Mesenchymal stem cell (in vitro differentiated cells and primary cell): ENCODE results near the gene RABEPK.
A peak's percentile ranks its signal among the peaks of the same experiment; 100 is the strongest.
"Not testable (repeated sequence)": the region's sequence is repeated elsewhere in the genome, so short reads cannot be mapped to it uniquely, and the experiment has no call there.

Experiments
- DNase-seq: peaks from one replicate; pipeline ENCODE4 v3.0.0-alpha.2; 2013
- H2AFZ ChIP-seq: one replicate; pipeline ENCODE4 v1.6.1; 2013; ENCODE audit warnings: low read depth, mild to moderate bottlenecking, control low read depth, inconsistent platforms, low read length, moderate library complexity
- H2AK5ac ChIP-seq: 2 replicates; pipeline ENCODE4 v1.6.1; 2013; ENCODE audit warnings: low read length, moderate library complexity, mild to moderate bottlenecking, inconsistent platforms; ENCODE audit not compliant: severe bottlenecking
- H2BK120ac ChIP-seq: one replicate; pipeline ENCODE4 v1.6.1; 2013; ENCODE audit warnings: low read depth, mild to moderate bottlenecking, inconsistent platforms, low read length, moderate library complexity
- H2BK12ac ChIP-seq, 2 experiments: one replicate each; pipeline ENCODE4 v1.6.1; 2013; ENCODE audit warnings: inconsistent platforms in 2 of 2, low read length in 2 of 2, mild to moderate bottlenecking in 2 of 2, moderate library complexity in 2 of 2, control low read depth in 1 of 2
- H2BK15ac ChIP-seq: one replicate; pipeline ENCODE4 v1.6.1; 2013; ENCODE audit warnings: mild to moderate bottlenecking, low read depth, inconsistent platforms; ENCODE audit not compliant: poor library complexity, severe bottlenecking
- H2BK5ac ChIP-seq: 2 replicates; pipeline ENCODE4 v1.6.1; 2013; ENCODE audit warnings: low read depth, mild to moderate bottlenecking, low read length, control low read depth, inconsistent platforms; ENCODE audit not compliant: poor library complexity, severe bottlenecking
- H3K14ac ChIP-seq, 2 experiments: one replicate each; pipeline ENCODE4 v1.6.1; 2013; ENCODE audit warnings: inconsistent platforms in 2 of 2, low read length in 2 of 2, control low read depth in 1 of 2, mild to moderate bottlenecking in 1 of 2, moderate library complexity in 1 of 2
- H3K18ac ChIP-seq, 2 experiments: one replicate each; pipeline ENCODE4 v1.6.1; 2013; ENCODE audit warnings: inconsistent platforms in 2 of 2, low read length in 2 of 2, control low read depth in 1 of 2, low read depth in 1 of 2, mild to moderate bottlenecking in 1 of 2
- H3K23ac ChIP-seq, 2 experiments: one replicate each; pipeline ENCODE4 v1.6.1; 2013; ENCODE audit warnings: inconsistent platforms in 2 of 2, low read length in 2 of 2, mild to moderate bottlenecking in 2 of 2, moderate library complexity in 2 of 2, control low read depth in 1 of 2
- H3K27ac ChIP-seq: 2 replicates; pipeline ENCODE4 v1.5.1; 2013; ENCODE audit warnings: mild to moderate bottlenecking, moderate library complexity, low read length, control low read depth, inconsistent platforms; ENCODE audit not compliant: poor library complexity, severe bottlenecking
- H3K27me3 ChIP-seq, 2 experiments: 2 replicates each; pipeline versions ENCODE4 v1.6.1 to v1.7.0; 2013; ENCODE audit warnings: low read length in 2 of 2, mild to moderate bottlenecking in 2 of 2, moderate library complexity in 2 of 2, control low read depth in 1 of 2, inconsistent platforms in 1 of 2; ENCODE audit not compliant: control insufficient read depth in 1 of 2, insufficient read depth in 1 of 2
- H3K36me3 ChIP-seq, 2 experiments: 2 replicates each; pipeline versions ENCODE4 v1.6.1 to v1.7.0; 2013; ENCODE audit warnings: low read length in 2 of 2, control low read depth in 1 of 2, inconsistent platforms in 1 of 2, low read depth in 1 of 2, mild to moderate bottlenecking in 1 of 2; ENCODE audit not compliant: insufficient read depth in 2 of 2, control insufficient read depth in 1 of 2
- H3K4ac ChIP-seq, 2 experiments: one replicate each; pipeline ENCODE4 v1.6.1; 2013; ENCODE audit warnings: inconsistent platforms in 2 of 2, low read length in 2 of 2, mild to moderate bottlenecking in 2 of 2, moderate library complexity in 2 of 2, control low read depth in 1 of 2, low read depth in 1 of 2
- H3K4me1 ChIP-seq: 2 replicates; pipeline ENCODE4 v1.6.1; 2013; ENCODE audit warnings: low read depth, low read length, control low read depth; ENCODE audit not compliant: control insufficient read depth, insufficient read depth
- H3K4me2 ChIP-seq: 2 replicates; pipeline ENCODE4 v1.6.1; 2013; ENCODE audit warnings: low read length, mild to moderate bottlenecking, inconsistent platforms; ENCODE audit not compliant: poor library complexity, severe bottlenecking
- H3K4me3 ChIP-seq, 2 experiments: 2 replicates each; pipeline versions ENCODE4 v1.5.1 to v1.7.0; 2013; ENCODE audit warnings: low read length in 2 of 2, mild to moderate bottlenecking in 2 of 2, control low read depth in 1 of 2, low read depth in 1 of 2; ENCODE audit not compliant: insufficient read depth in 1 of 2
- H3K79me1 ChIP-seq: replicated peaks from 2 replicates; pipeline ENCODE4 v1.6.1; 2013; ENCODE audit warnings: mild to moderate bottlenecking, control low read depth, low read length, inconsistent platforms; ENCODE audit not compliant: poor library complexity, severe bottlenecking
- H3K9ac ChIP-seq: 2 replicates; pipeline ENCODE4 v1.7.0; 2013; ENCODE audit warnings: mild to moderate bottlenecking, low read length, moderate library complexity
- H3K9me3 ChIP-seq: 2 replicates; pipeline ENCODE4 v1.7.0; 2013; ENCODE audit warnings: mild to moderate bottlenecking, low read length; ENCODE audit not compliant: control insufficient read depth
- H4K8ac ChIP-seq: one replicate; pipeline ENCODE4 v1.6.1; 2013; ENCODE audit warnings: inconsistent platforms, mild to moderate bottlenecking, low read length, moderate library complexity
- H4K91ac ChIP-seq: one replicate; pipeline ENCODE4 v1.6.1; 2013; ENCODE audit warnings: mild to moderate bottlenecking, low read length, inconsistent platforms
- WGBS: methylation state at CpG from one replicate; pipeline ENCODE4 v1.1.7; 2013; ENCODE audit warnings: mixed read lengths; 5-methylcytosine and 5-hydroxymethylcytosine counted together

Gene RABEPK

GRCh38 chr9:125177888-125178287 lies 22.5 kb upstream of the RABEPK start:
- Histone ChIP-seq H3K4me3 (peak overlapping the region in 1 of 2 experiments; percentile 57), H2BK15ac (no peak overlapping the region), H2BK12ac (no peak overlapping the region), H3K27ac (no peak overlapping the region), H3K36me3 (no peaks in the 10 kb centered on the region), H4K91ac (no peak overlapping the region), H2AFZ (no peak overlapping the region), H2BK5ac (no peak overlapping the region), H3K9me3 (no peaks in the 10 kb centered on the region), H3K23ac (no peak overlapping the region), H3K9ac (peak overlapping the region; percentile 76), H3K14ac (no peak overlapping the region), H3K4ac (no peak overlapping the region), H4K8ac (no peak overlapping the region), H3K27me3 (no peaks in the 10 kb centered on the region), H3K4me1 (peaks cover 1% of the 10 kb centered on the region), H2BK120ac (no peak overlapping the region), H3K18ac (no peak overlapping the region), H3K79me1 (peaks cover 4% of the 10 kb centered on the region), H3K4me2 (no peak overlapping the region), H2AK5ac (no peak overlapping the region)
- DNase-seq, result no peak
- WGBS, result 100% methylated on average over 1 of the region's 1 CpG

GRCh38 chr9:125179776-125180175 lies 20.6 kb upstream of the RABEPK start:
- H2BK120ac ChIP-seq, H4K8ac ChIP-seq, H3K9me3 ChIP-seq, H3K27ac ChIP-seq, H2AFZ ChIP-seq, H3K4ac ChIP-seq, H2BK12ac ChIP-seq, H3K27me3 ChIP-seq, H2AK5ac ChIP-seq, H3K4me2 ChIP-seq, DNase-seq, H3K79me1 ChIP-seq, H3K9ac ChIP-seq, H3K4me3 ChIP-seq, H4K91ac ChIP-seq, H3K23ac ChIP-seq, H3K18ac ChIP-seq, H3K14ac ChIP-seq, H2BK5ac ChIP-seq, H2BK15ac ChIP-seq, H3K36me3 ChIP-seq, H3K4me1 ChIP-seq: not testable (repeated sequence)
- WGBS, result 100% methylated on average over 1 of the region's 4 CpGs

GRCh38 chr9:125180876-125181275 lies 19.5 kb upstream of the RABEPK start:
- Histone ChIP-seq H2AK5ac (no peak overlapping the region), H3K27ac (no peak overlapping the region), H3K9ac (no peak overlapping the region), H2BK120ac (no peak overlapping the region), H3K9me3 (no peaks in the 10 kb centered on the region), H3K4me2 (no peak overlapping the region), H2BK5ac (no peak overlapping the region), H3K23ac (no peak overlapping the region), H3K4me1 (peaks cover 4% of the 10 kb centered on the region), H3K18ac (no peak overlapping the region), H2BK15ac (no peak overlapping the region), H3K27me3 (no peaks in the 10 kb centered on the region), H3K4me3 (no peak overlapping the region), H2AFZ (no peak overlapping the region), H3K79me1 (peaks cover 4% of the 10 kb centered on the region), H3K36me3 (no peaks in the 10 kb centered on the region), H3K14ac (no peak overlapping the region), H4K8ac (no peak overlapping the region), H4K91ac (no peak overlapping the region), H2BK12ac (no peak overlapping the region), H3K4ac (no peak overlapping the region)
- 96% methylated on average over 9 of the region's 9 CpGs for WGBS
- no peak for DNase-seq

- not testable (repeated sequence) for H2BK15ac ChIP-seq, H3K4me2 ChIP-seq
Observed at GRCh38 chr9:125181756-125182155, 18.6 kb upstream of the RABEPK start.

More at GRCh38 chr9:125181756-125182155, 18.6 kb upstream of the RABEPK start:
- not testable (repeated sequence) for H3K4me3 ChIP-seq, H2BK5ac ChIP-seq, H2BK12ac ChIP-seq, DNase-seq, H4K91ac ChIP-seq, H2AK5ac ChIP-seq, H3K27ac ChIP-seq, H3K79me1 ChIP-seq, H2AFZ ChIP-seq, H3K18ac ChIP-seq, H3K36me3 ChIP-seq, H3K4ac ChIP-seq, H4K8ac ChIP-seq, H3K14ac ChIP-seq, H3K23ac ChIP-seq, H3K9ac ChIP-seq, H2BK120ac ChIP-seq, H3K9me3 ChIP-seq, H3K4me1 ChIP-seq, H3K27me3 ChIP-seq
- WGBS, result 98% methylated on average over 4 of the region's 4 CpGs
